K562 (cell line): Measurements from ENCODE around the gene NABP1. TPM values are rescaled to one million over a fixed set of nuclear protein-coding genes. Genes with fewer than 3 reads are reported as not detected.
A peak's percentile ranks its signal among the peaks of the same experiment; 100 is the strongest.

Experiments
- ARID1B ChIP-seq: fragments of 450-650 bp; IDR thresholded peaks from 2 replicates; pipeline ENCODE4 v1.6.1; 2016; ENCODE audit warnings: antibody characterized with exemption, mild to moderate bottlenecking, inconsistent platforms
- ATF4 ChIP-seq: fragments of 450-650 bp; formaldehyde crosslinking; IDR thresholded peaks from 2 replicates; pipeline ENCODE4 v1.4.0; 2022; ENCODE audit warnings: mild to moderate bottlenecking, moderate library complexity
- BHLHE40 ChIP-seq: IDR thresholded peaks from 2 replicates; pipeline ENCODE4 v1.6.1; 2011; ENCODE audit warnings: low read length, improper control_type of control experiment
- FOXK2 ChIP-seq, 2 experiments: fragments of 450-650 bp; IDR thresholded peaks in 1 of 2; conservative IDR thresholded peaks in 1 of 2; 2 replicates each; pipeline ENCODE4 v1.6.1; 2016; ENCODE audit warnings: low read depth in 2 of 2, mild to moderate bottlenecking in 1 of 2
- GTF2E2 ChIP-seq: fragments of 200-800 bp; sonication (Bioruptor generic); IDR thresholded peaks from 2 replicates; pipeline ENCODE4 v1.6.1; 2016; ENCODE audit warnings: missing genetic modification characterization, missing compliant biosample characterization
- HBP1 ChIP-seq: fragments of 450-650 bp; formaldehyde crosslinking; IDR thresholded peaks from 2 replicates; pipeline ENCODE4 v1.4.0; 2022; ENCODE audit warnings: missing genetic modification characterization
- KLF10 ChIP-seq: fragments of 250-450 bp; sonication (Bioruptor Pico); IDR thresholded peaks from 2 replicates; pipeline ENCODE4 v1.6.1; 2021; ENCODE audit warnings: matching md5 sums
- MYBL2 ChIP-seq, 2 experiments: fragments of 450-650 bp in 1 of 2; sonication (generic) in 1 of 2; formaldehyde crosslinking in 1 of 2; IDR thresholded peaks; 2 replicates each; pipeline versions ENCODE4 v1.6.1 to v1.8.1; 2017 to 2022; ENCODE audit warnings: borderline replicate concordance in 1 of 2, inconsistent platforms in 1 of 2, low read depth in 1 of 2, mild to moderate bottlenecking in 1 of 2, missing genetic modification reagents in 1 of 2, moderate library complexity in 1 of 2
- NFRKB ChIP-seq: fragments of 450-650 bp; IDR thresholded peaks from 2 replicates; pipeline ENCODE4 v1.6.1; 2016; ENCODE audit warnings: low read depth
- NR4A1 ChIP-seq, 2 experiments: fragments of 250-450 bp in 1 of 2; fragments of 450-650 bp in 1 of 2; sonication (Bioruptor Pico) in 1 of 2; IDR thresholded peaks; 2 replicates each; pipeline versions ENCODE4 v1.4.0 to v1.6.1; 2016 to 2020; ENCODE audit warnings: mild to moderate bottlenecking in 2 of 2, missing compliant biosample characterization in 1 of 2, missing genetic modification characterization in 1 of 2, moderate library complexity in 1 of 2
- RHOXF2B ChIP-seq: fragments of 250-450 bp; sonication (Bioruptor Pico); conservative IDR thresholded peaks from 2 replicates; pipeline ENCODE4 v1.5.1; 2021
- SIN3B ChIP-seq: fragments of 450-650 bp; IDR thresholded peaks from 2 replicates; pipeline ENCODE4 v1.6.1; 2017; ENCODE audit warnings: low read depth, mild to moderate bottlenecking, moderate library complexity
- TSHZ1 ChIP-seq: fragments of 250-450 bp; sonication (Bioruptor Pico); IDR thresholded peaks from 2 replicates; pipeline ENCODE4 v1.4.0; 2020; ENCODE audit warnings: mild to moderate bottlenecking, moderate library complexity
- ZBTB12 ChIP-seq: fragments of 250-450 bp; sonication (Bioruptor Pico); IDR thresholded peaks from 2 replicates; pipeline ENCODE4 v1.4.0; 2020
- ZNF551 ChIP-seq: fragments of 250-450 bp; sonication (Bioruptor Pico); IDR thresholded peaks from 2 replicates; pipeline ENCODE4 v1.5.0; 2021; ENCODE audit warnings: mild to moderate bottlenecking, moderate library complexity
- ZNF639 ChIP-seq, 2 experiments: fragments of 200-800 bp in 1 of 2; sonication (Bioruptor generic) in 1 of 2; sonication (generic) in 1 of 2; formaldehyde crosslinking in 1 of 2; IDR thresholded peaks in 1 of 2; conservative IDR thresholded peaks in 1 of 2; 2 replicates each; pipeline versions ENCODE4 v1.5.0 to v1.6.1; 2016 to 2020; ENCODE audit warnings: missing compliant biosample characterization in 1 of 2, missing genetic modification characterization in 1 of 2, missing genetic modification reagents in 1 of 2
- polyA plus RNA-seq, 8 experiments: library from polyadenylated mRNA; depleted of rRNA in 4 of 8; stranded (reverse) in 5 of 8; unstranded in 3 of 8; fragments of >200 nt; fragmentation: Nextera tagmentation in 2 of 8; fragmentation: Illumina TruSeq in 1 of 8; extraction: Ambion mirVana in 2 of 8; extraction: Trizol in 1 of 8; gene quantifications; 2 replicates each; pipeline versions ENCODE4 v1.2.1 to v1.2.3, GENCODE V29; 2011 to 2014; ENCODE audit warnings: inconsistent platforms in 1 of 8, missing spikeins in 1 of 8
- total RNA-seq, 7 experiments: library from RNA; depleted of rRNA in 6 of 7; stranded (reverse); fragments of >200 nt in 6 of 7; fragmentation: Illumina TruSeq in 2 of 7; extraction: Trizol in 2 of 7; gene quantifications; 2 replicates each; pipeline versions ENCODE4 v1.2.1 to v1.2.3, GENCODE V29; 2011 to 2021; ENCODE audit warnings: low replicate concordance in 1 of 7

Gene NABP1
- total and polyA plus RNA-seq, 9 of the 15 experiments (the other 6 are each of a cell fraction or from before 2014, with no cell fraction given), result 12.8 to 44.0 (median 20.2) TPM

- TF ChIP-seq ATF4 (CRISPR knock-in tag) (no peak), ZNF551 (CRISPR knock-in tag) (no peak), NR4A1 (CRISPR knock-in tag; IDR thresholded peaks at IDR 0.05) (no peak), NR4A1 (tag; IDR thresholded peaks at IDR 0.05) (no peak), RHOXF2B (CRISPR knock-in tag) (no peak), HBP1 (CRISPR knock-in tag) (no peak), ZBTB12 (CRISPR knock-in tag) (no peak), ARID1B (peak; percentile 21; the same call in 1 of the 2 replicates), TSHZ1 (no peak), SIN3B (no peak), BHLHE40 (no peak), NFRKB (peak; percentile 83), FOXK2 (conservative IDR thresholded peaks at IDR 0.05 in 1 of 2, IDR thresholded peaks at IDR 0.05 in 1 of 2; ENCODE audit: low read depth in 2 of 2) (no peak), GTF2E2 (tag) (peak; percentile 46; the same call in 1 of the 2 replicates), KLF10 (CRISPR knock-in tag) (no peak), MYBL2 (IDR thresholded peaks at IDR 0.05; ENCODE audit: low read depth) (no peak), MYBL2 (CRISPR knock-in tag; IDR thresholded peaks at IDR 0.05; ENCODE audit: borderline replicate concordance) (no peak), ZNF639 (CRISPR knock-in tag; conservative IDR thresholded peaks at IDR 0.05 in 1 of 2, IDR thresholded peaks at IDR 0.05 in 1 of 2) (peak in 1 of 2 experiments; percentile 45; a peak in 1 of 4 replicates)
These were observed 1.9 kb upstream of the NABP1 start (continued) for GRCh38 chr2:191675807-191676721.
